GM23248 (cell line): ENCODE results near the gene OLFML2B. TPM values are rescaled to one million over a fixed set of nuclear protein-coding genes. Genes with fewer than 3 reads are reported as not detected.
"Not testable (repeated sequence)": the region's sequence is repeated elsewhere in the genome, so short reads cannot be mapped to it uniquely, and the experiment has no call there.

Experiments
- DNase-seq: peaks from one replicate; pipeline ENCODE4 v3.0.0-alpha.2; 2015
- H2AFZ ChIP-seq: fragments of 200-600 bp; sonication (generic); 2 replicates; pipeline ENCODE4 v1.6.1; 2016; ENCODE audit warnings: antibody characterized with exemption
- H3F3A ChIP-seq: fragments of 200-600 bp; sonication (generic); 2 replicates; pipeline ENCODE4 v1.6.1; 2016; ENCODE audit warnings: mild to moderate bottlenecking, antibody characterized with exemption, mixed run types; ENCODE audit not compliant: insufficient read depth
- H3K27ac ChIP-seq: fragments of 200-600 bp; sonication (generic); 2 replicates; pipeline ENCODE4 v1.5.1; 2016; ENCODE audit warnings: mild to moderate bottlenecking
- H3K27me3 ChIP-seq: fragments of 200-600 bp; sonication (generic); replicated peaks from 2 replicates; pipeline ENCODE4 v1.6.1; 2016; ENCODE audit warnings: mild to moderate bottlenecking; ENCODE audit not compliant: insufficient read depth
- H3K36me3 ChIP-seq: fragments of 200-600 bp; sonication (generic); 2 replicates; pipeline ENCODE4 v1.6.1; 2016; ENCODE audit warnings: low read depth, mild to moderate bottlenecking
- H3K4me1 ChIP-seq: fragments of 200-600 bp; sonication (generic); 2 replicates; pipeline ENCODE4 v1.6.1; 2016; ENCODE audit warnings: mild to moderate bottlenecking; ENCODE audit not compliant: insufficient read depth
- H3K4me2 ChIP-seq: fragments of 200-600 bp; sonication (generic); one replicate; pipeline ENCODE4 v1.6.1; 2016; ENCODE audit warnings: mild to moderate bottlenecking; ENCODE audit not compliant: unreplicated experiment
- H3K4me3 ChIP-seq: fragments of 200-600 bp; sonication (generic); 2 replicates; pipeline ENCODE4 v1.5.1; 2016; ENCODE audit warnings: mild to moderate bottlenecking
- H3K79me2 ChIP-seq: fragments of 200-600 bp; sonication (generic); 2 replicates; pipeline ENCODE4 v1.6.1; 2016; ENCODE audit warnings: mild to moderate bottlenecking; ENCODE audit not compliant: insufficient read depth
- H3K9ac ChIP-seq: fragments of 200-600 bp; sonication (generic); 2 replicates; pipeline ENCODE4 v1.6.1; 2016; ENCODE audit warnings: mild to moderate bottlenecking
- H3K9me2 ChIP-seq: fragments of 200-600 bp; sonication (generic); 2 replicates; pipeline ENCODE4 v1.6.1; 2016; ENCODE audit warnings: mixed run types, mild to moderate bottlenecking, moderate library complexity; ENCODE audit not compliant: insufficient read depth
- H3K9me3 ChIP-seq: fragments of 200-600 bp; sonication (generic); one replicate; pipeline ENCODE4 v1.6.1; 2017; ENCODE audit warnings: low read depth
- H4K20me1 ChIP-seq: fragments of 200-600 bp; sonication (generic); 2 replicates; pipeline ENCODE4 v1.6.0; 2016; ENCODE audit not compliant: insufficient read depth
- EZH2 ChIP-seq: fragments of 200-600 bp; sonication (generic); IDR thresholded peaks from 2 replicates; pipeline ENCODE4 v1.6.1; 2018; ENCODE audit warnings: antibody characterized with exemption, mild to moderate bottlenecking; ENCODE audit not compliant: insufficient read depth, poor library complexity, severe bottlenecking
- EZH2phosphoT487 ChIP-seq: fragments of 200-600 bp; sonication (generic); IDR thresholded peaks from 2 replicates; pipeline ENCODE4 v1.6.1; 2018; ENCODE audit warnings: antibody characterized with exemption, moderate library complexity, mild to moderate bottlenecking, low read depth; ENCODE audit not compliant: insufficient read depth
- WGBS, 2 experiments: methylation state at CpG; one replicate each; pipeline ENCODE4 v1.1.6; 2015 to 2017; ENCODE audit warnings: low lambda C conversion rate in 2 of 2, low coverage in 1 of 2; ENCODE audit errors: missing lambda C conversion rate in 2 of 2; 5-methylcytosine and 5-hydroxymethylcytosine counted together
- in situ Hi-C: fragments of 300-500 bp; cut with MboI; formaldehyde crosslinking; loops from 2 replicates; pipeline ENCODE4 v1.15.0; 2020
- polyA plus RNA-seq: library from polyadenylated mRNA; unstranded; fragments of >200 nt; fragmentation: Nextera tagmentation; extraction: Ambion mirVana; gene quantifications from 2 replicates; pipeline ENCODE4 v1.2.1, GENCODE V29; 2016
- total RNA-seq: library from RNA; depleted of rRNA; stranded (reverse); fragments of >200 nt; shearing (Covaris generic); gene quantifications from 2 replicates; pipeline ENCODE4 v1.2.3, GENCODE V29; 2014

The OLFML2B gene
- total and polyA plus RNA-seq, 2 experiments from 2014 or later = 0.98 to 1.1 TPM

- peaks cover 31% of the 10 kb centered on the region for H3K27me3 ChIP-seq
- peak; percentile 86 for DNase-seq
- in situ Hi-C loops = no loop called here
Measured at GRCh38 chr1:162069334-162070093, 45.8 kb upstream of the OLFML2B start, which contains the start of gene NOS1AP. Gene NOS1AP, plus strand, starts transcription at chr1:162069691. Its CDS starts 487 bp downstream, at chr1:162070178.

GRCh38 chr1:162068301-162068700 is 44.6 kb upstream of the OLFML2B start:
- Histone ChIP-seq H3F3A (no peaks in the 10 kb centered on the region), H3K27me3 (peaks cover 31% of the 10 kb centered on the region), H3K36me3 (no peaks in the 10 kb centered on the region), H3K9ac (no peak overlapping the region), H3K4me3 (no peak overlapping the region), H3K4me1 (no peaks in the 10 kb centered on the region), H3K9me3 (no peaks in the 10 kb centered on the region), H3K4me2 (no peak overlapping the region), H2AFZ (no peak overlapping the region), H3K79me2 (no peaks in the 10 kb centered on the region), H3K9me2 (no peaks in the 10 kb centered on the region), H4K20me1 (no peaks in the 10 kb centered on the region), H3K27ac (no peak overlapping the region)
- WGBS, 2 experiments = 77 to 78% methylated on average over 4 of the region's 4 CpGs
- no peak for DNase-seq
- in situ Hi-C loops = no loop called here
- TF ChIP-seq EZH2 (no peak), EZH2phosphoT487 (no peak)

More at GRCh38 chr1:162069334-162070093, 45.8 kb upstream of the OLFML2B start, which contains the start of gene NOS1AP:
- Histone ChIP-seq H3K4me3 (peak within 1 kb of the TSS; percentile 83), H2AFZ (peak within 1 kb of the TSS; percentile 87), H3K79me2 (no peaks in the 10 kb centered on the region), H3K9ac (peak within 1 kb of the TSS; percentile 38), H3K9me3 (no peaks in the 10 kb centered on the region), H3F3A (no peaks in the 10 kb centered on the region), H3K27ac (no peak within 1 kb of the TSS), H3K4me2 (peak within 1 kb of the TSS; percentile 84), H4K20me1 (no peaks in the 10 kb centered on the region), H3K9me2 (no peaks in the 10 kb centered on the region), H3K4me1 (no peaks in the 10 kb centered on the region), H3K36me3 (no peaks in the 10 kb centered on the region)
- whole genome bisulfite sequencing, 2 experiments = 1 to 2% methylated on average over 15 to 93 of the region's 95 CpGs
- no peak for TF ChIP-seq EZH2phosphoT487

GRCh38 chr1:162067466-162067865 is 43.8 kb upstream of the OLFML2B start:
- no peaks in the 10 kb centered on the region for H3K9me3 ChIP-seq
- no peaks in the 10 kb centered on the region for H4K20me1 ChIP-seq
- no peak overlapping the region for H3K9ac ChIP-seq
- H3K27me3 ChIP-seq = peaks cover 31% of the 10 kb centered on the region
- H3K36me3 ChIP-seq = no peaks in the 10 kb centered on the region
- in situ Hi-C loops = no loop called here
- no peak for TF ChIP-seq EZH2
- no peak for TF ChIP-seq EZH2phosphoT487
- H3K27ac ChIP-seq = no peak overlapping the region
- H3K4me2 ChIP-seq = no peak overlapping the region
- no peaks in the 10 kb centered on the region for H3K4me1 ChIP-seq
- no peaks in the 10 kb centered on the region for H3K79me2 ChIP-seq
- no peaks in the 10 kb centered on the region for H3F3A ChIP-seq
- WGBS, 2 experiments = 43 to 77% methylated on average over 1 of the region's 1 CpG
- H2AFZ ChIP-seq = no peak overlapping the region
- DNase-seq = no peak
- no peaks in the 10 kb centered on the region for H3K9me2 ChIP-seq
- no peak overlapping the region for H3K4me3 ChIP-seq

- H3F3A ChIP-seq, H3K4me3 ChIP-seq, H3K9me3 ChIP-seq, H2AFZ ChIP-seq, H3K4me1 ChIP-seq, H3K9ac ChIP-seq, H3K36me3 ChIP-seq, H4K20me1 ChIP-seq, H3K79me2 ChIP-seq, DNase-seq, in situ Hi-C loops, H3K4me2 ChIP-seq, H3K9me2 ChIP-seq, H3K27ac ChIP-seq: not testable (repeated sequence)
- WGBS, 2 experiments = 61 to 66% methylated on average over 4 of the region's 4 CpGs
- H3K27me3 ChIP-seq = peaks cover 31% of the 10 kb centered on the region
Measured at GRCh38 chr1:162066836-162067235, 43.2 kb upstream of the OLFML2B start.
